ENCODE data around the gene EPHA4.

EPHA4 gene

DNA sequence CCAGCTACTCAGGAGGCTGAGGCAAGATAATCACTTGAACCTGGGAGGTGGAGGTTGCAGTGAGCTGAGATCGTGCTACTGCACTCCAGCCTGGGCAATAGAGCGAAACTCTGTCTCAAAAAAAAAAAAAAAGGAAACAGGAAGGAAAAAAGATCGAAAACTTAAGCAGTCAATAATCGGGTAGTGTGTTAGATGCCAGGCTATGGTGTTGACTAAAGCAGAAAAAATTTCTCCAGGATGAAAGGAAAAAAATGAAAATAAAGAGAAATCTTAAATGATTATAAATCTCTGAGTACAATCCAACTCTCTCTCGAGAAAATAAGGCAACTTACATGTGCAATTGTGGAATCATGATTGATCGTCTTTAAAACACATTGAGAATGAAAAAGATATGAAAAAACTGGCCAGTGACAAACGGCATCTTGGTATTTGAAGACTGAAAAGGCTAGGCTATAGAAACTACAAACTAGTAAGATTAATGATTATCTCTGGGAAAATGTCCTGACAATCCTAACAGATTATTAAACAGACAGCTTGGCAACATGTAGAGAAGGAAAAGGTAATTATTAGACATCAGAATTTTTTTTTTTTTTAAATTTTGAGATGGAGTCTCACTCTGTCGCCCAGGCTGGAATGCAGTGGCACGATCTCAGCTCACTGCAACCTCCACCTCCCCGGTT lies 16.3 kb upstream of the EPHA4 start:
- Mint-ChIP-seq H3K9me3 (no peaks in the 10 kb centered on the region), H3K27ac (no peak overlapping the region), H3K4me3 (no peak overlapping the region), H3K4me1 (no peaks in the 10 kb centered on the region), H3K27me3 (peaks cover 35% of the 10 kb centered on the region)
- no peak for DNase-seq
- ATAC-seq, result no peak

DNA sequence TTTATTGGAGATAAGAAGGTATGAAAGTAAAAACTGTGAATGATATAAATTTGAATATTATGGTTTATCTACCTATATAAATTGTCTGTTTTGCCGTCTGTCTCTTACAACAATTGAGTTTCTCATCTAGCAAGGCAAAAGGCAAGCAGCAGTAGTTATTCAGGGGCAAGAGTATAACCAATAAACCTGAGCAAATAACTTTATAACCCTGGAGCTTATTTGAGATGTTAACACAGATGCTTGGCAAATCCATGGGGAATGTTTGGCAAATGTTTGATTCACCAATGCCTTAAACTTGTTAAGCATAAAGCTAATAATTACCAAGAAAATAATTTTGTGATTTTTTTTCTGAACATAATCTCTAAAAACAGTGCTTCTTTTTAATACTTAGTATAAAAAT lies 9.9 kb upstream of the EPHA4 start:
- no peak for DNase-seq
- H3K4me1 Mint-ChIP-seq, result no peaks in the 10 kb centered on the region
- H3K27me3 Mint-ChIP-seq, result peaks cover 50% of the 10 kb centered on the region
- no peak overlapping the region for H3K4me3 Mint-ChIP-seq
- ATAC-seq, result no peak
- no peak overlapping the region for H3K27ac Mint-ChIP-seq
- no peaks in the 10 kb centered on the region for H3K9me3 Mint-ChIP-seq

GRCh38 chr2:221574231-221574570 lies 2.1 kb upstream of the EPHA4 start:
- Mint-ChIP-seq H3K27me3 (peaks cover 83% of the 10 kb centered on the region), H3K4me3 (peak overlapping the region; percentile 44 to 96), H3K4me1 (peaks cover 42% of the 10 kb centered on the region), H3K27ac (no peak overlapping the region), H3K9me3 (no peaks in the 10 kb centered on the region)
- DNase-seq, result no peak
- no peak for ATAC-seq

DNA sequence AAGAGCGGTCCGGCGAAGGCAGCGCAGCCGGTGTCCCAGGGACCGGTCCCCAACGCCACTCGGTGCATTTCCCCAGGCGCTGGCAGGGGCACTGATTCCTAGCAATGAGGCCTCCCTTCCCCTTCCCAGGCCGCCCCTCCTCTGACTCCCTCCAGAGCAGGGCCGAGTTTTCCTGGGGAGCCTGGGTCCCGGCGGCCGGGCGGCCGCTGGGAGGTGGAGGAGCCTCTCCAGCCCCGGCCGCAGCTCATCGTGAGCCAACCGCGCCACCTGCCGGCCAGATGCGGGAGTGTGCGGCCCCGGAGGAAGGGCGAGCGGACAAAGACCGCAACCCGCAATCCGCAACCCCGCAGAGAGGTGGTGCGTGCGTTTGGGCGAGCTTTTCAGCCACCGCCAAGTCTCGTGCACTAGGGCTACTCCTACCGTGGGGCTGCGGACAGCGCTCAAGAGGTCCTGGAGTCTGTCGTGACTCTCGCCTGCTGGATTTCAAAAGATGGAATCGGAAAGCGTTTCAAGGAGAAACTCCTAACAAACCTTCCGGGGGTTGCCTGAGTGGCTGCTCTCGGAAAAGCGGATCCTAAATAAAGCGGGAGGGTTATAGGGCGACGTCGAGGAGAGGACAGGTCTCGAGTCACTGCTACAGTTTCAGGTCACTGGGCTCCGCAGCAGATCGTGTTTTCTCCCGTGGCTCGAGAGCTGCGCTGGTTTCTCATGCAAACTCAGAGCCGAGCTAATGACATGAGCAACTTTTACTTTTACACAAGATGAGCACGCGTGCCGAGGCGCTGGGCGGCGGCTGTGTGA lies 1.5 kb upstream of the EPHA4 start:
- H3K4me3 Mint-ChIP-seq, result peak overlapping the region; percentile 44 to 96
- DNase-seq (peak; percentile 74 to 79), ATAC-seq (peak; percentile 55)
- H3K27ac Mint-ChIP-seq, result peak overlapping the region in 1 of 2 donors; percentile 85
- H3K27me3 Mint-ChIP-seq, result peaks cover 85% of the 10 kb centered on the region
- H3K4me1 Mint-ChIP-seq, result peaks cover 43% of the 10 kb centered on the region
- no peaks in the 10 kb centered on the region for H3K9me3 Mint-ChIP-seq

- Mint-ChIP-seq H3K27me3 (peaks cover 92% of the 10 kb centered on the region), H3K9me3 (no peaks in the 10 kb centered on the region), H3K4me1 (peaks cover 43% of the 10 kb centered on the region), H3K27ac (peak overlapping the region in 1 of 2 donors; percentile 67), H3K4me3 (peak overlapping the region; percentile 92 to 96)
- ATAC-seq (peak; percentile 61), DNase-seq (no peak)
These were observed 821 bp upstream of the EPHA4 start for GRCh38 chr2:221572821-221573429.

- Mint-ChIP-seq H3K4me3 (peak overlapping the region; percentile 92 to 96), H3K9me3 (no peaks in the 10 kb centered on the region), H3K27me3 (peaks cover 93% of the 10 kb centered on the region), H3K27ac (peak overlapping the region in 1 of 2 donors; percentile 59), H3K4me1 (peaks cover 43% of the 10 kb centered on the region)
- DNase-seq (peak; percentile 14 to 30), ATAC-seq (peak; percentile 8)
These were observed 419 bp downstream of the EPHA4 start for GRCh38 chr2:221571551-221572218.

DNA sequence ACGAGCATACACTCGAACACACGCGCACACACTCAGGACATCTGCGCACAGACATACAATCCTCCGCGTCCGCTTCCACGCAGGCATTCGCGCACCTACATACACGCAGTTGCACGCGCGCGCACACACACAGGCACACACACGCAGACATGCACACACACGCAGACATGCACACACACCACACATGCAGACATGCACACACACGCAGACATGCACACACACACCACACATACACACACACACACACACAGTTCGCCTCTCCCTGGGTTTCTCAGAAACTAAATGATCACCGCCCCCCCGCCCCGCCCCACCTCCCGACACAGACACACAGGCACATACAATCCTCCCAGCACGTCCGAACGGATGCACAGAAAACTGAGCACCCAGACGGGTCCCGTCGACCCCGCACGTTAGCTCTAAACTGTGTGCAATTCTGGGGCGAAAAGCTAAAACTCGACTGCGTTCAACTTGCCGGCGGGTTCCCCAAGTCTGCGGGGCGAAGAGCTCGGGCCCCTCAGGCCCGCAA lies 1.0 kb downstream of the EPHA4 start:
- Mint-ChIP-seq H3K4me3 (peak overlapping the region; percentile 92 to 96), H3K27me3 (peaks cover 95% of the 10 kb centered on the region), H3K27ac (no peak overlapping the region), H3K4me1 (peaks cover 43% of the 10 kb centered on the region), H3K9me3 (no peaks in the 10 kb centered on the region)
- no peak for DNase-seq
- no peak for ATAC-seq

- Mint-ChIP-seq H3K27ac (peak overlapping the region in 1 of 2 donors; percentile 57), H3K27me3 (peaks cover 98% of the 10 kb centered on the region), H3K4me1 (peaks cover 43% of the 10 kb centered on the region), H3K4me3 (peak overlapping the region; percentile 92 to 96), H3K9me3 (no peaks in the 10 kb centered on the region)
- ATAC-seq (no peak), DNase-seq (no peak)
These were observed 1.7 kb downstream of the EPHA4 start for GRCh38 chr2:221570321-221570935.

GRCh38 chr2:221569871-221570270 lies 2.2 kb downstream of the EPHA4 start:
- H3K4me3 Mint-ChIP-seq, result peak overlapping the region in 1 of 2 donors; percentile 7
- DNase-seq (no peak), ATAC-seq (no peak)
- no peaks in the 10 kb centered on the region for H3K9me3 Mint-ChIP-seq
- H3K27ac Mint-ChIP-seq, result no peak overlapping the region
- H3K4me1 Mint-ChIP-seq, result peaks cover 43% of the 10 kb centered on the region
- peaks cover 97% of the 10 kb centered on the region for H3K27me3 Mint-ChIP-seq

- peaks cover 97% of the 10 kb centered on the region for H3K27me3 Mint-ChIP-seq
- H3K9me3 Mint-ChIP-seq, result no peaks in the 10 kb centered on the region
- peaks cover 43% of the 10 kb centered on the region for H3K4me1 Mint-ChIP-seq
- ATAC-seq, result no peak
- DNase-seq, result no peak
- H3K27ac Mint-ChIP-seq, result no peak overlapping the region
- H3K4me3 Mint-ChIP-seq, result no peak overlapping the region
These were observed 2.7 kb downstream of the EPHA4 start for GRCh38 chr2:221569425-221569845.

DNA sequence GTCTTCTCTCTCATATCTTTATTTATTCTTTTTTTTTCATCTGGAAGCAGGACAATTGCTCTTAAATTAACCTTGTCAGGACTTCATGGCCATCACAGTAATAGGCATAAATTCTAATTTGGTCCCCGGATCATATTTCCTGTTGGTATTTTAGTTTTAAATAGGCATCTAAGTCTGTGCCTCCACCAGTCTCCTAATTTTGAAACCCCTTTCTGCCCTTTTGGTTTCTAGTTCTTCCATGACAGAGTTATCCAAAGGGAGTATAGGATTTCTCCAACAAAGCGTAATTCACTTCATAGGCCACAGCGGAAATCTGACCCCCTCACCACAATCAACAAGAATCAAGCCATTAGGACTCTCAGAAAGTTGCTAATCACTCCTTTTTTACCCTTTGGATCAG lies 3.8 kb downstream of the EPHA4 start:
- no peaks in the 10 kb centered on the region for H3K9me3 Mint-ChIP-seq
- DNase-seq (no peak), ATAC-seq (no peak)
- no peak overlapping the region for H3K4me3 Mint-ChIP-seq
- peaks cover 97% of the 10 kb centered on the region for H3K27me3 Mint-ChIP-seq
- H3K27ac Mint-ChIP-seq, result no peak overlapping the region
- H3K4me1 Mint-ChIP-seq, result peaks cover 35% of the 10 kb centered on the region

GRCh38 chr2:221567809-221568208 lies 4.3 kb downstream of the EPHA4 start:
- DNase-seq, result no peak
- no peaks in the 10 kb centered on the region for H3K9me3 Mint-ChIP-seq
- no peak for ATAC-seq
- peaks cover 97% of the 10 kb centered on the region for H3K27me3 Mint-ChIP-seq
- H3K4me1 Mint-ChIP-seq, result peaks cover 31% of the 10 kb centered on the region
- H3K27ac Mint-ChIP-seq, result no peak overlapping the region
- H3K4me3 Mint-ChIP-seq, result no peak overlapping the region

GRCh38 chr2:221567231-221567760 lies 4.8 kb downstream of the EPHA4 start:
- Mint-ChIP-seq H3K9me3 (no peaks in the 10 kb centered on the region), H3K27me3 (peaks cover 94% of the 10 kb centered on the region), H3K27ac (no peak overlapping the region), H3K4me3 (no peak overlapping the region), H3K4me1 (peaks cover 28% of the 10 kb centered on the region)
- DNase-seq (no peak), ATAC-seq (no peak)

DNA sequence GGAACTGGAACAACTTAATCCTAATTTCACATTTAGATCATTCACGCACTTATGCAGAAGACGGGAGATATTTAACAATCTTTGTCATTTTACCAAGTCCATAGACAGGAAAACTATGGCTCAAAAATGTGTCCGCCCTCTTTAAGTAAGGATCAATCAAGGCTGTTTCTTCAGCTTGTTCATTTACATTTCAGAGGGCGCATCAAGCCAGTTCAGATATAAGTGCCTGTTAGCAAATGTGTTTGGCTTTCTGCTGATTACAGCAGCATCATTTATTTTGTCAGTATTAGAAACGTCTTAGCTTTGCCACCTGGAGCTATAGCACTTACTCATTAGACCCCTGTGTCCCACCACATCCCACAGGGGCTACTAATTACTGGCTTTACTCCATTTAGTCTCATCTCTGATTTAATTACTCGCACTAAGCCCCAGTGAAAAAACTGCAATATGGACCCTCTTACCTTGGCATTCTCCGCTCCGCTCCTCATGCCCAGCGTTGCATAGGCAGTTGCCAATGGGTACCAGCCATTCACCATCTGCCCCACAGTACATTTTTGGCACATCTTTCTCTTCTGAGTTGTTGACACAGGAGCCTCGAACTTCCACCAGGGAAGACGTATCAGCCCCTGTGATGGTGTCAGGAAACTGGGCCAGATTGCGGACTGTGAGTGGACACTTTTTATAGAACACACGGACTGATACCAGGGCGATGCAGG lies 8.7 kb downstream of the EPHA4 start:
- Mint-ChIP-seq H3K27ac (no peak overlapping the region), H3K4me1 (no peaks in the 10 kb centered on the region), H3K9me3 (no peaks in the 10 kb centered on the region), H3K4me3 (no peak overlapping the region), H3K27me3 (peaks cover 55% of the 10 kb centered on the region)
- ATAC-seq (no peak), DNase-seq (no peak)
